GM18868 (cell line): ENCODE results near the gene CYYR1.

ENCODE experiments used
- ATAC-seq: cut with Tn5 transposase; IDR thresholded peaks from one replicate; pipeline ENCODE4 v1.9.1; 2021; ENCODE audit warnings: mild to moderate bottlenecking, moderate library complexity; ENCODE audit not compliant: unreplicated experiment

Gene CYYR1

GRCh38 chr21:26572702-26573381 is at the start of gene CYYR1:
CYYR1 (minus strand) TSS chr21:26573286; CDS start chr21:26572940, 346 bp downstream.
- no peak for ATAC-seq

- no peak for ATAC-seq
Observed at GRCh38 chr21:26617176-26617575, 44.1 kb upstream of the CYYR1 start.

- ATAC-seq: no peak
Observed at GRCh38 chr21:26614251-26614650, 41.2 kb upstream of the CYYR1 start.

- ATAC-seq: no peak
Observed at GRCh38 chr21:26599261-26599660, 26.2 kb upstream of the CYYR1 start.

- ATAC-seq: no peak
Observed at GRCh38 chr21:26597981-26598380, 24.9 kb upstream of the CYYR1 start.

- ATAC-seq: no peak
Observed at GRCh38 chr21:26597031-26597430, 23.9 kb upstream of the CYYR1 start.

GRCh38 chr21:26595971-26596370 is 22.9 kb upstream of the CYYR1 start:
- no peak for ATAC-seq

- no peak for ATAC-seq
Observed at GRCh38 chr21:26593800-26594199, 20.7 kb upstream of the CYYR1 start.

GRCh38 chr21:26591543-26591942 is 18.5 kb upstream of the CYYR1 start:
- no peak for ATAC-seq

GRCh38 chr21:26588446-26588845 is 15.4 kb upstream of the CYYR1 start:
- ATAC-seq: no peak

- no peak for ATAC-seq
Observed at GRCh38 chr21:26587736-26588201, 14.7 kb upstream of the CYYR1 start.

GRCh38 chr21:26583769-26584168 is 10.7 kb upstream of the CYYR1 start:
- ATAC-seq: no peak

GRCh38 chr21:26581818-26582217 is 8.7 kb upstream of the CYYR1 start:
- ATAC-seq: no peak

GRCh38 chr21:26572076-26572701 is 897 bp downstream of the CYYR1 start:
- no peak for ATAC-seq

GRCh38 chr21:26570203-26570602 is 2.9 kb downstream of the CYYR1 start:
- ATAC-seq: no peak

- no peak for ATAC-seq
Observed at GRCh38 chr21:26565546-26565945, 7.5 kb downstream of the CYYR1 start.

- no peak for ATAC-seq
Observed at GRCh38 chr21:26565111-26565510, 8.0 kb downstream of the CYYR1 start.

GRCh38 chr21:26563856-26564503 is 9.1 kb downstream of the CYYR1 start:
- ATAC-seq: no peak

GRCh38 chr21:26560612-26561011 is 12.5 kb downstream of the CYYR1 start:
- no peak for ATAC-seq

GRCh38 chr21:26559099-26559498 is 14.0 kb downstream of the CYYR1 start:
- no peak for ATAC-seq

GRCh38 chr21:26557106-26557505 is 16.0 kb downstream of the CYYR1 start:
- ATAC-seq: no peak

GRCh38 chr21:26555540-26556146 is 17.4 kb downstream of the CYYR1 start:
- ATAC-seq: no peak
